ENCODE measurements around the gene ARRB2.
"Not testable (repeated sequence)": the region's sequence is repeated elsewhere in the genome, so short reads cannot be mapped to it uniquely, and the experiment has no call there.

The ARRB2 gene

GRCh38 chr17:4674685-4674998 lies 35.8 kb upstream of the ARRB2 start:
- no peaks in the 10 kb centered on the region for H3K4me1 ChIP-seq (ENCODE audit: control insufficient read depth, insufficient read depth, low read length)
- H3K9me3 ChIP-seq (ENCODE audit: control insufficient read depth, low read length): no peaks in the 10 kb centered on the region
- 91 to 95% methylated on average over 8 of the region's 8 CpGs for WGBS, 2 experiments
- H3K27ac ChIP-seq (ENCODE audit: insufficient read depth, low read depth, low read length, poor library complexity, severe bottlenecking): no peak overlapping the region
- H3K4me3 ChIP-seq (ENCODE audit: insufficient read depth, low read depth, low read length): no peak overlapping the region
- peaks cover 38% of the 10 kb centered on the region for H3K36me3 ChIP-seq (ENCODE audit: control insufficient read depth, insufficient read depth, low read length)
- no peaks in the 10 kb centered on the region for H3K27me3 ChIP-seq (ENCODE audit: control insufficient read depth, insufficient read depth, low read length, poor library complexity, severe bottlenecking)

GRCh38 chr17:4675791-4676190 lies 34.6 kb upstream of the ARRB2 start:
- H3K4me1 ChIP-seq (ENCODE audit: control insufficient read depth, insufficient read depth, low read length): no peaks in the 10 kb centered on the region
- no peak overlapping the region for H3K4me3 ChIP-seq (ENCODE audit: insufficient read depth, low read depth, low read length)
- H3K36me3 ChIP-seq (ENCODE audit: control insufficient read depth, insufficient read depth, low read length): peaks cover 43% of the 10 kb centered on the region
- 93 to 96% methylated on average over 10 of the region's 10 CpGs for WGBS, 2 experiments
- H3K27ac ChIP-seq (ENCODE audit: insufficient read depth, low read depth, low read length, poor library complexity, severe bottlenecking): no peak overlapping the region
- H3K9me3 ChIP-seq (ENCODE audit: control insufficient read depth, low read length): no peaks in the 10 kb centered on the region
- no peaks in the 10 kb centered on the region for H3K27me3 ChIP-seq (ENCODE audit: control insufficient read depth, insufficient read depth, low read length, poor library complexity, severe bottlenecking)

GRCh38 chr17:4676791-4677190 lies 33.6 kb upstream of the ARRB2 start:
- 93 to 95% methylated on average over 7 of the region's 7 CpGs for WGBS, 2 experiments
- Histone ChIP-seq H3K4me3 (ENCODE audit: insufficient read depth, low read depth, low read length) (no peak overlapping the region), H3K36me3 (ENCODE audit: control insufficient read depth, insufficient read depth, low read length) (peaks cover 39% of the 10 kb centered on the region), H3K9me3 (ENCODE audit: control insufficient read depth, low read length) (no peaks in the 10 kb centered on the region), H3K27me3 (ENCODE audit: control insufficient read depth, insufficient read depth, low read length, poor library complexity, severe bottlenecking) (no peaks in the 10 kb centered on the region), H3K27ac (ENCODE audit: insufficient read depth, low read depth, low read length, poor library complexity, severe bottlenecking) (no peak overlapping the region), H3K4me1 (ENCODE audit: control insufficient read depth, insufficient read depth, low read length) (no peaks in the 10 kb centered on the region)

- Histone ChIP-seq H3K9me3 (ENCODE audit: control insufficient read depth, low read length) (no peaks in the 10 kb centered on the region), H3K36me3 (ENCODE audit: control insufficient read depth, insufficient read depth, low read length) (peaks cover 51% of the 10 kb centered on the region), H3K4me1 (ENCODE audit: control insufficient read depth, insufficient read depth, low read length) (no peaks in the 10 kb centered on the region), H3K4me3 (ENCODE audit: insufficient read depth, low read depth, low read length) (no peak overlapping the region), H3K27ac (ENCODE audit: insufficient read depth, low read depth, low read length, poor library complexity, severe bottlenecking) (no peak overlapping the region), H3K27me3 (ENCODE audit: control insufficient read depth, insufficient read depth, low read length, poor library complexity, severe bottlenecking) (no peaks in the 10 kb centered on the region)
- 81 to 83% methylated on average over 14 of the region's 14 CpGs for WGBS, 2 experiments
Measured at GRCh38 chr17:4678448-4679026, 31.9 kb upstream of the ARRB2 start.

GRCh38 chr17:4679658-4680057 lies 30.8 kb upstream of the ARRB2 start:
- Histone ChIP-seq H3K9me3 (ENCODE audit: control insufficient read depth, low read length) (no peaks in the 10 kb centered on the region), H3K4me1 (ENCODE audit: control insufficient read depth, insufficient read depth, low read length) (no peaks in the 10 kb centered on the region), H3K36me3 (ENCODE audit: control insufficient read depth, insufficient read depth, low read length) (peaks cover 47% of the 10 kb centered on the region), H3K4me3 (ENCODE audit: insufficient read depth, low read depth, low read length) (no peak overlapping the region), H3K27ac (ENCODE audit: insufficient read depth, low read depth, low read length, poor library complexity, severe bottlenecking) (no peak overlapping the region), H3K27me3 (ENCODE audit: control insufficient read depth, insufficient read depth, low read length, poor library complexity, severe bottlenecking) (no peaks in the 10 kb centered on the region)
- WGBS, 2 experiments: 91 to 92% methylated on average over 7 of the region's 7 CpGs

- peaks cover 32% of the 10 kb centered on the region for H3K36me3 ChIP-seq (ENCODE audit: control insufficient read depth, insufficient read depth, low read length)
- 95 to 97% methylated on average over 5 of the region's 5 CpGs for WGBS, 2 experiments
- not testable (repeated sequence) for H3K27me3 ChIP-seq (ENCODE audit: control insufficient read depth, insufficient read depth, low read length, poor library complexity, severe bottlenecking); H3K27ac ChIP-seq (ENCODE audit: insufficient read depth, low read depth, low read length, poor library complexity, severe bottlenecking); H3K9me3 ChIP-seq (ENCODE audit: control insufficient read depth, low read length); H3K4me3 ChIP-seq (ENCODE audit: insufficient read depth, low read depth, low read length); H3K4me1 ChIP-seq (ENCODE audit: control insufficient read depth, insufficient read depth, low read length)
Measured at GRCh38 chr17:4683739-4684138, 26.7 kb upstream of the ARRB2 start.

GRCh38 chr17:4689872-4690271 lies 20.6 kb upstream of the ARRB2 start:
- H3K36me3 ChIP-seq (ENCODE audit: control insufficient read depth, insufficient read depth, low read length): peaks cover 17% of the 10 kb centered on the region
- not testable (repeated sequence) for H3K4me1 ChIP-seq (ENCODE audit: control insufficient read depth, insufficient read depth, low read length); H3K4me3 ChIP-seq (ENCODE audit: insufficient read depth, low read depth, low read length); H3K27me3 ChIP-seq (ENCODE audit: control insufficient read depth, insufficient read depth, low read length, poor library complexity, severe bottlenecking); H3K9me3 ChIP-seq (ENCODE audit: control insufficient read depth, low read length); H3K27ac ChIP-seq (ENCODE audit: insufficient read depth, low read depth, low read length, poor library complexity, severe bottlenecking)
- WGBS, 2 experiments: 87% methylated on average over 12 of the region's 12 CpGs

GRCh38 chr17:4690745-4691144 lies 19.7 kb upstream of the ARRB2 start:
- no peaks in the 10 kb centered on the region for H3K27me3 ChIP-seq (ENCODE audit: control insufficient read depth, insufficient read depth, low read length, poor library complexity, severe bottlenecking)
- WGBS, 2 experiments: 92 to 100% methylated on average over 2 of the region's 2 CpGs
- H3K27ac ChIP-seq (ENCODE audit: insufficient read depth, low read depth, low read length, poor library complexity, severe bottlenecking): no peak overlapping the region
- H3K9me3 ChIP-seq (ENCODE audit: control insufficient read depth, low read length): no peaks in the 10 kb centered on the region
- H3K4me3 ChIP-seq (ENCODE audit: insufficient read depth, low read depth, low read length): no peak overlapping the region
- H3K36me3 ChIP-seq (ENCODE audit: control insufficient read depth, insufficient read depth, low read length): peaks cover 17% of the 10 kb centered on the region
- no peaks in the 10 kb centered on the region for H3K4me1 ChIP-seq (ENCODE audit: control insufficient read depth, insufficient read depth, low read length)

- Histone ChIP-seq H3K4me1 (ENCODE audit: control insufficient read depth, insufficient read depth, low read length) (no peaks in the 10 kb centered on the region), H3K27me3 (ENCODE audit: control insufficient read depth, insufficient read depth, low read length, poor library complexity, severe bottlenecking) (no peaks in the 10 kb centered on the region), H3K9me3 (ENCODE audit: control insufficient read depth, low read length) (no peaks in the 10 kb centered on the region), H3K27ac (ENCODE audit: insufficient read depth, low read depth, low read length, poor library complexity, severe bottlenecking) (no peak overlapping the region), H3K4me3 (ENCODE audit: insufficient read depth, low read depth, low read length) (no peak overlapping the region), H3K36me3 (ENCODE audit: control insufficient read depth, insufficient read depth, low read length) (peaks cover 16% of the 10 kb centered on the region)
- 87 to 96% methylated on average over 5 to 8 of the region's 8 CpGs for WGBS, 2 experiments
Measured at GRCh38 chr17:4691686-4692085, 18.7 kb upstream of the ARRB2 start.

- Histone ChIP-seq H3K9me3 (ENCODE audit: control insufficient read depth, low read length) (no peaks in the 10 kb centered on the region), H3K27ac (ENCODE audit: insufficient read depth, low read depth, low read length, poor library complexity, severe bottlenecking) (no peak overlapping the region), H3K36me3 (ENCODE audit: control insufficient read depth, insufficient read depth, low read length) (peaks cover 14% of the 10 kb centered on the region), H3K27me3 (ENCODE audit: control insufficient read depth, insufficient read depth, low read length, poor library complexity, severe bottlenecking) (no peaks in the 10 kb centered on the region), H3K4me3 (ENCODE audit: insufficient read depth, low read depth, low read length) (no peak overlapping the region), H3K4me1 (ENCODE audit: control insufficient read depth, insufficient read depth, low read length) (no peaks in the 10 kb centered on the region)
- WGBS, 2 experiments: 85 to 86% methylated on average over 9 of the region's 9 CpGs
Measured at GRCh38 chr17:4693416-4693815, 17.0 kb upstream of the ARRB2 start.

- peaks cover 4% of the 10 kb centered on the region for H3K36me3 ChIP-seq (ENCODE audit: control insufficient read depth, insufficient read depth, low read length)
- no peak overlapping the region for H3K27ac ChIP-seq (ENCODE audit: insufficient read depth, low read depth, low read length, poor library complexity, severe bottlenecking)
- H3K27me3 ChIP-seq (ENCODE audit: control insufficient read depth, insufficient read depth, low read length, poor library complexity, severe bottlenecking): no peaks in the 10 kb centered on the region
- WGBS, 2 experiments: 96 to 97% methylated on average over 6 of the region's 6 CpGs
- H3K9me3 ChIP-seq (ENCODE audit: control insufficient read depth, low read length): no peaks in the 10 kb centered on the region
- H3K4me3 ChIP-seq (ENCODE audit: insufficient read depth, low read depth, low read length): no peak overlapping the region
- H3K4me1 ChIP-seq (ENCODE audit: control insufficient read depth, insufficient read depth, low read length): no peaks in the 10 kb centered on the region
Measured at GRCh38 chr17:4696437-4696805, 14.0 kb upstream of the ARRB2 start.

Data from ectodermal cell (in vitro differentiated cells).